Measurements from ENCODE around the gene ST3GAL3.

- TF ChIP-seq POLR2AphosphoS5 (IDR thresholded peaks at IDR 0.05) = no peak
- TF ChIP-seq POLR2A (IDR thresholded peaks at IDR 0.05) = no peak
Observed at GRCh38 chr1:43773821-43774220, 66.5 kb downstream of the ST3GAL3 start.

Data from prostate gland (tissue), 1 donor.